ENCODE measurements around the gene SETDB1. TPM values are rescaled to one million over a fixed set of nuclear protein-coding genes. Genes with fewer than 3 reads are reported as not detected.
A peak's percentile ranks its signal among the peaks of the same experiment; 100 is the strongest.

Gene SETDB1
- total RNA-seq, 2 experiments from 2014 or later, result 39.4 to 40.4 TPM

GRCh38 chr1:150955280-150955679 is 29.1 kb downstream of the SETDB1 start:
- Mint-ChIP-seq H3K27me3 (no peaks in the 10 kb centered on the region), H3K27ac (peak overlapping the region; percentile 42), H3K36me3 (ENCODE audit: low read depth) (peaks cover 82% of the 10 kb centered on the region), H3K9me3 (no peaks in the 10 kb centered on the region), H3K4me3 (no peak overlapping the region), H3K4me1 (ENCODE audit: low read depth) (no peaks in the 10 kb centered on the region)
- no peak for ATAC-seq (ENCODE audit: poor library complexity)
- Histone ChIP-seq H3K27ac (ENCODE audit: low read depth in 1 of 2, low read length in 2 of 2) (no peak overlapping the region), H3K4me1 (ENCODE audit: insufficient read depth, low read length) (no peaks in the 10 kb centered on the region), H3K27me3 (ENCODE audit: control insufficient read depth in 1 of 2, insufficient read depth in 2 of 2, low read length in 2 of 2) (no peaks in the 10 kb centered on the region), H3K36me3 (ENCODE audit: insufficient read depth, low read length) (peaks cover 61% of the 10 kb centered on the region), H3K4me3 (ENCODE audit: low read length) (no peak overlapping the region), H3K9me3 (ENCODE audit: control insufficient read depth in 1 of 2, insufficient read depth in 1 of 2, low read length in 2 of 2) (no peaks in the 10 kb centered on the region)
- ChIA-PET POLR2A (no interaction called here), CTCF (no interaction called here)
- no peak for DNase-seq
- intact Hi-C loops (cut with DNase I, micrococcal nuclease), result no loop called here
- TF ChIP-seq, protein P1, sequence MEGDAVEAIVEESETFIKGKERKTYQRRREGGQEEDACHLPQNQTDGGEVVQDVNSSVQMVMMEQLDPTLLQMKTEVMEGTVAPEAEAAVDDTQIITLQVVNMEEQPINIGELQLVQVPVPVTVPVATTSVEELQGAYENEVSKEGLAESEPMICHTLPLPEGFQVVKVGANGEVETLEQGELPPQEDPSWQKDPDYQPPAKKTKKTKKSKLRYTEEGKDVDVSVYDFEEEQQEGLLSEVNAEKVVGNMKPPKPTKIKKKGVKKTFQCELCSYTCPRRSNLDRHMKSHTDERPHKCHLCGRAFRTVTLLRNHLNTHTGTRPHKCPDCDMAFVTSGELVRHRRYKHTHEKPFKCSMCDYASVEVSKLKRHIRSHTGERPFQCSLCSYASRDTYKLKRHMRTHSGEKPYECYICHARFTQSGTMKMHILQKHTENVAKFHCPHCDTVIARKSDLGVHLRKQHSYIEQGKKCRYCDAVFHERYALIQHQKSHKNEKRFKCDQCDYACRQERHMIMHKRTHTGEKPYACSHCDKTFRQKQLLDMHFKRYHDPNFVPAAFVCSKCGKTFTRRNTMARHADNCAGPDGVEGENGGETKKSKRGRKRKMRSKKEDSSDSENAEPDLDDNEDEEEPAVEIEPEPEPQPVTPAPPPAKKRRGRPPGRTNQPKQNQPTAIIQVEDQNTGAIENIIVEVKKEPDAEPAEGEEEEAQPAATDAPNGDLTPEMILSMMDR (IDR thresholded peaks at IDR 0.05), result no peak

DNA sequence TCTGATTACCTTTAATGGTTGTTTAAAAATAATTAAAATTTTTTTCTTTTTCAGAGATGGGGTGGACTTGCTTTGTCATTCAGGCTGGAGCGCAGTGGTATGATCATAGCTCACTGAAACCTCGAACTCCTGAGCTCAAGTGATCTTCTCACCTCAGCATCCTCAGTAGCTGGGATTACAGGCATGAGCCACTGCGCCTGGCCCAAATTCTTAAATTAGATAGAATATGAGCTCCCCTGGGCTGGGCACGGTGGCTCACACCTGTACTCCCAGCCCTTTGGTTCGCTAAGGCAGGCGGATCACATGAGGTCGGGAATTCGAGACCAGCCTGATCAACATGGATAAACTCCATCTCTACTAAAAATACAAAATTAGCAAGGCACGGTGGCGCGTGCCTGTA is 31.5 kb downstream of the SETDB1 start:
- DNase-seq (no peak), ATAC-seq (ENCODE audit: poor library complexity) (no peak)
- no peaks in the 10 kb centered on the region for H3K9me3 Mint-ChIP-seq
- TF ChIP-seq, protein P1 (IDR thresholded peaks at IDR 0.05), result no peak
- H3K27ac Mint-ChIP-seq, result no peak overlapping the region
- no peak overlapping the region for H3K4me3 ChIP-seq (ENCODE audit: low read length)
- H3K4me1 Mint-ChIP-seq (ENCODE audit: low read depth), result no peaks in the 10 kb centered on the region
- no peaks in the 10 kb centered on the region for H3K4me1 ChIP-seq (ENCODE audit: insufficient read depth, low read length)
- ChIA-PET POLR2A (interaction anchor here (1.6 kb wide), 1 partner anchor 16 kb away, joined by 9 read pairs; the partner anchor contains the start of gene CERS2), CTCF (interaction anchor here (1.4 kb wide), 1 partner anchor 41 kb away, joined by 3 read pairs; no protein-coding TSS in a partner anchor)
- intact Hi-C loops (cut with DNase I, micrococcal nuclease), result no loop called here
- peaks cover 82% of the 10 kb centered on the region for H3K36me3 Mint-ChIP-seq (ENCODE audit: low read depth)
- no peaks in the 10 kb centered on the region for H3K27me3 ChIP-seq (ENCODE audit: control insufficient read depth in 1 of 2, insufficient read depth in 2 of 2, low read length in 2 of 2)
- no peak overlapping the region for H3K4me3 Mint-ChIP-seq
- no peaks in the 10 kb centered on the region for H3K9me3 ChIP-seq (ENCODE audit: control insufficient read depth in 1 of 2, insufficient read depth in 1 of 2, low read length in 2 of 2)
- H3K27ac ChIP-seq (ENCODE audit: low read depth in 1 of 2, low read length in 2 of 2), result no peak overlapping the region
- no peaks in the 10 kb centered on the region for H3K27me3 Mint-ChIP-seq
- H3K36me3 ChIP-seq (ENCODE audit: insufficient read depth, low read length), result peaks cover 66% of the 10 kb centered on the region

DNA sequence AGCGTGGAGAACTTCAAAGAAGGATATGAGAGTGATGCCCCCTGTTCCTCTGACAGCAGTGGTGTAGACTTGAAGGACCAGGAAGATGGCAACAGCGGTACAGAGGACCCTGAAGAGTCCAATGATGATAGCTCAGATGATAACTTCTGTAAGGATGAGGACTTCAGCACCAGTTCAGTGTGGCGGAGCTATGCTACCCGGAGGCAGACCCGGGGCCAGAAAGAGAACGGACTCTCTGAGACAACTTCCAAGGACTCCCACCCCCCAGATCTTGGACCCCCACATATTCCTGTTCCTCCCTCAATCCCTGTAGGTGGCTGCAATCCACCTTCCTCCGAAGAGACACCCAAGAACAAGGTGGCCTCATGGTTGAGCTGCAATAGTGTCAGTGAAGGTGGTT is 34.5 kb downstream of the SETDB1 start:
- ChIA-PET POLR2A (no interaction called here), CTCF (interaction anchor here (1.1 kb wide), 1 partner anchor 9 kb away, joined by 3 read pairs; no protein-coding TSS in a partner anchor)
- no peaks in the 10 kb centered on the region for H3K9me3 ChIP-seq (ENCODE audit: control insufficient read depth in 1 of 2, insufficient read depth in 1 of 2, low read length in 2 of 2)
- Mint-ChIP-seq H3K4me3 (no peak overlapping the region), H3K27ac (no peak overlapping the region), H3K36me3 (ENCODE audit: low read depth) (peaks cover 89% of the 10 kb centered on the region), H3K27me3 (no peaks in the 10 kb centered on the region), H3K4me1 (ENCODE audit: low read depth) (no peaks in the 10 kb centered on the region), H3K9me3 (no peaks in the 10 kb centered on the region)
- H3K36me3 ChIP-seq (ENCODE audit: insufficient read depth, low read length), result peaks cover 63% of the 10 kb centered on the region
- no peaks in the 10 kb centered on the region for H3K27me3 ChIP-seq (ENCODE audit: control insufficient read depth in 1 of 2, insufficient read depth in 2 of 2, low read length in 2 of 2)
- ATAC-seq (ENCODE audit: poor library complexity) (no peak), DNase-seq (no peak)
- H3K4me1 ChIP-seq (ENCODE audit: insufficient read depth, low read length), result no peaks in the 10 kb centered on the region
- TF ChIP-seq, protein P1 (IDR thresholded peaks at IDR 0.05), result no peak
- intact Hi-C loops (cut with DNase I, micrococcal nuclease), result no loop called here
- no peak overlapping the region for H3K27ac ChIP-seq (ENCODE audit: low read depth in 1 of 2, low read length in 2 of 2)
- H3K4me3 ChIP-seq (ENCODE audit: low read length), result no peak overlapping the region
